ENCODE data around the gene DGKG.

GRCh38 chr3:186189492-186189891 lies 172.5 kb downstream of the DGKG start:
- TF ChIP-seq CTCF (IDR thresholded peaks at IDR 0.05) (no peak), POLR2A (IDR thresholded peaks at IDR 0.05) (no peak)

Measured in Peyer's patch (tissue), 4 donors.